Measurements from ENCODE around the gene PLA2G1B.
A peak's percentile ranks its signal among the peaks of the same experiment; 100 is the strongest.

PLA2G1B gene

GRCh38 chr12:120276734-120277133 is 50.8 kb downstream of the PLA2G1B start:
- H3K27me3 ChIP-seq (ENCODE audit: insufficient read depth, poor library complexity, severe bottlenecking), result no peaks in the 10 kb centered on the region
- 0 out of 3 replicates have a peak, but pooled peaks have one; percentile 29 for ATAC-seq (ENCODE audit: low read depth)
- no peaks in the 10 kb centered on the region for H3K36me3 ChIP-seq (ENCODE audit: low read depth)
- no peak for TF ChIP-seq CTCF (IDR thresholded peaks at IDR 0.05; ENCODE audit: poor library complexity, severe bottlenecking)
- no peak overlapping the region for H3K27ac ChIP-seq (ENCODE audit: poor library complexity, severe bottlenecking)
- no peak for DNase-seq (ENCODE audit: low spot score)
- no peak overlapping the region for H3K4me3 ChIP-seq (ENCODE audit: severe bottlenecking)
- no peaks in the 10 kb centered on the region for H3K9me3 ChIP-seq (ENCODE audit: severe bottlenecking)
- no peaks in the 10 kb centered on the region for H3K4me1 ChIP-seq (ENCODE audit: insufficient read depth, poor library complexity, severe bottlenecking)
